GM18511 (cell line): ENCODE results near the gene CEACAM16.
"Not testable (repeated sequence)": the region's sequence is repeated elsewhere in the genome, so short reads cannot be mapped to it uniquely, and the experiment has no call there.

Source experiments
- ATAC-seq: cut with Tn5 transposase; IDR thresholded peaks from one replicate; pipeline ENCODE4 v1.9.1; 2021; ENCODE audit warnings: mild to moderate bottlenecking, moderate library complexity; ENCODE audit not compliant: unreplicated experiment

The CEACAM16 gene

GRCh38 chr19:44698492-44699201 is at the start of gene CEACAM16:
CEACAM16 (plus strand) TSS chr19:44699151; CDS start chr19:44701457, 2,306 bp downstream.
- no peak for ATAC-seq

- no peak for ATAC-seq
These were observed 49.3 kb upstream of the CEACAM16 start for GRCh38 chr19:44649578-44650145.

GRCh38 chr19:44653343-44653742 is 45.6 kb upstream of the CEACAM16 start:
- no peak for ATAC-seq

- peak; percentile 86 for ATAC-seq
These were observed 44.8 kb upstream of the CEACAM16 start for GRCh38 chr19:44653977-44654774.

GRCh38 chr19:44657211-44657921 is 41.6 kb upstream of the CEACAM16 start:
- peak; percentile 62 for ATAC-seq

GRCh38 chr19:44658069-44658733 is 40.8 kb upstream of the CEACAM16 start:
- no peak for ATAC-seq

GRCh38 chr19:44660081-44660480 is 38.9 kb upstream of the CEACAM16 start:
- ATAC-seq = no peak

GRCh38 chr19:44661205-44661604 is 37.7 kb upstream of the CEACAM16 start:
- no peak for ATAC-seq

GRCh38 chr19:44661904-44662303 is 37.0 kb upstream of the CEACAM16 start:
- no peak for ATAC-seq

- ATAC-seq = no peak
These were observed 36.1 kb upstream of the CEACAM16 start for GRCh38 chr19:44662691-44663385.

- no peak for ATAC-seq
These were observed 35.0 kb upstream of the CEACAM16 start for GRCh38 chr19:44663996-44664395.

GRCh38 chr19:44664976-44665375 is 34.0 kb upstream of the CEACAM16 start:
- no peak for ATAC-seq

- ATAC-seq = no peak
These were observed 31.9 kb upstream of the CEACAM16 start for GRCh38 chr19:44666852-44667556.

- ATAC-seq = no peak
These were observed 29.8 kb upstream of the CEACAM16 start for GRCh38 chr19:44668985-44669764.

GRCh38 chr19:44670027-44670426 is 28.9 kb upstream of the CEACAM16 start:
- not testable (repeated sequence) for ATAC-seq

GRCh38 chr19:44671400-44671799 is 27.6 kb upstream of the CEACAM16 start, which contains the start of gene CEACAM19:
CEACAM19 (plus strand) TSS chr19:44671482; CDS start chr19:44671932, 450 bp downstream.
- ATAC-seq = no peak

- ATAC-seq = no peak
These were observed 26.7 kb upstream of the CEACAM16 start for GRCh38 chr19:44672226-44672625.

GRCh38 chr19:44673510-44673909 is 25.4 kb upstream of the CEACAM16 start:
- ATAC-seq = no peak

- ATAC-seq = no peak
These were observed 23.4 kb upstream of the CEACAM16 start for GRCh38 chr19:44675521-44675920.
